CD4-positive, alpha-beta T cell treated with Interferon gamma for 1 hour (primary cell): Measurements from ENCODE around the gene SEMA7A.
"Not testable (repeated sequence)": the region's sequence is repeated elsewhere in the genome, so short reads cannot be mapped to it uniquely, and the experiment has no call there.

ENCODE experiments used
- DNase-seq: peaks from one replicate; pipeline ENCODE4 v3.0.0-alpha.2; 2020

Gene SEMA7A

DNA sequence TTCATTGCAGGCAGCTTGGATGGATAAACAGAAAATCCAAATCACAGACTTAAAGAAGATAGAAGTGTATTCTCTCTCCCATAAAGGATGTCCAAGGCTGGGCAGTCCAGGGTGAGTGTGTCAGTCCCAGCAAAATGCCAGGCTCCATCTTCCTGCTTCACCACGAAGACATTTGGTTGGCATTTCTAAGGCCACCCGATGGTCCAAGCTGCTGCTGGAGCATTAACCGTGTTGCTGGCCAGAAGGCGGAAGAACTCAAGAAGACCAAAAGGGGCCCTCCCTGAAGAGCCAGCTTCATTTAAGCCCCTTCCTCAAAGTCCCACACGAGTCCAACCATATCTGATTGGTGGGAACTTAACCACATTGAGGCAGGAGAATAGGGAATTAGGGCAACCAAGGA is 63.3 kb downstream of the SEMA7A start:
- DNase-seq = no peak

DNA sequence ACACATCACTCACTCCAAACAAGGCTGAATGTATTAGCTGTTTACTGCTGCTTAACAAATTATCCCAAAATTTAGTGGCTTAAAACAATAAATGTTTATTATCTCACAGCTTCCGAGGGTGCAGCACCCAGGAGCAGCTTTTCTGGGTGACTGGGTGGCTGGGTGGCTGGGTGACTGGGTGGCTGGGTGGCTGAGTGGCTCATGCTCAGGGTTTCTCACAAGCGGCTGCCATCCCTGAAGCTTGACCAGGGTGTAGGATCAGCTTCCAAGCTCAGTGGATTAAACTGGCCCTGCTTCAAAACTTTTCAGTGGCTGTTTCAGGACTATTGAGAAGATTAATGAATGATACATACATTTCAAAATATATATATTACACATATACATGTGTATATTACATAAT is 64.0 kb downstream of the SEMA7A start:
- no peak for DNase-seq

DNA sequence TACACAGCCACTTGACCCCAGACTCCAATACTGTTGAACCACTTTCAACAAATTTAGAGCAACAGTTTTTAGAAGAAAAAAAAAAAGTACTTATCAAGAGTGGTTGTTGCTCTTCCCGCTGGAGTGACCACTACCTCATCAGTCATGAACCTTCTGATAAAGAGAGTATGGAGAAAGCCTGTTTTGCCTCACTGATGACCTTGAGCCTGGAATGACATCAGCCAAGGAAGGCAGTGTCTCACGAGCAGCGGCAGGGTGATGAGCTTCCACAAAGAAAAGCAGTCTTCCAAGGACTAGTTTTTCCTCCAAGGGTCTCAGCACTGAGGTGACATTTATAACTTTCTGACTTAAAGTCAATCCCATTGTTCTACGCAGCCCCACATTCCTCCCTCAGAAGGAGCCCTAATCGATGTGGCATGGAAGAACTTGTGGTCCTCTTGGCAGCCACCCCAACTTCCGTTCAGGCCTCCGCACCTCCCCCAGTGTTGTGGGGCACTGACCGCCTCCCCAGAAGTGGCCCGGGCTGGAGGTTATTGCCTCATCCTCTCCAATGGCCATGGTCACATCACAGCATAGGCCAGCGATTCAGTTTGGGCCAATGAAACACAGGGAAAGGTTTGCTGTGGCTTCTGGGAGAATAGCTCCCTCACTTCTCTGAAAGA is 64.5 kb downstream of the SEMA7A start:
- DNase-seq = no peak

DNA sequence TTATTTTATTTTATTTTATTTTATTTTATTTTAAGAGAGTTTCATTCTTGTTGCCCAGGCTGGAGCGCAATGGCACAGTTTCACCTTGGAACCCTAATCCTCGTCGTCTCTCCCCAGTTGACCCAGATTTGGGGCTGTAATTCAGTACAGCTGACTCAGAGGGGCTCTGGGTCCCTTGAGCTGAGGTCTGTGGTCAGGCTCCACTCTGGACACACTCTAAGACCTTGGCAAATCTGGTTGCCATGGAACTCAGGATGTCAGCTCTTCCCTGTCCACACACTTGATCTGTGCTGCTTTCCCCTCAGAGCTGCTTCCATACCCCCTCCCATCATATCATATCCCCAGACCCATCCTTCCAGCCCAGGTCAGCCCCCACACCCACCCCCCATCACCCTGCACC is 65.6 kb downstream of the SEMA7A start:
- no peak for DNase-seq

DNA sequence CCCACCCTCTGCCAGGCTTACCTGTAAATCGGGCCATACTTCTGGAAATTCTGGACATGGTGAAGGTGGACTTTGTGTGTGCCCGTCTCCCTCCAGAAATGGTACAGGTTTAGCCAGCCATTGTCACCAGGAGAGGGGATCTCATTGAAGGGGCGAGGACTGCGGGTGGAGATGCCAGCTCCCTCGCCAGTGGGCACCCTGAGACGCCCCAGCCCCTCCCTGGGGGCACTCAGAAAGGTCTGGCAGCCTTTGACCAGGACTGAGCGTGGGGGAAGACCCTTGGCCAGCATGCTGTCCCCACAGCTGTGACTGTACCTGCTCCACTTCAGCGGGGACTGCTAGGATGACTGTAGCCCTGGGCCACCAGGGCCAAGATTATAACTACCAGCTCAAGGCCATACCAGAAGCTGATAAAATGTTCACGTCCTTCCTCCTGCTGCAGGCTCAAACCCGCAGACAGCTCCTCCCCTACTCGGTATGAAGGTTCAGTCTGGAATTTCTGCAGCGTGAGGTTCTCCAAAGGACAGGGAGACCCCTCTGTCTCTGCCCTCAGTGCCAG is 66.4 kb downstream of the SEMA7A start, which contains the start of gene CYP11A1:
CYP11A1 (minus strand) TSS at position 351 of the 559 bp plus-strand sequence; CDS start at position 290, 61 bp downstream.
- no peak for DNase-seq

DNA sequence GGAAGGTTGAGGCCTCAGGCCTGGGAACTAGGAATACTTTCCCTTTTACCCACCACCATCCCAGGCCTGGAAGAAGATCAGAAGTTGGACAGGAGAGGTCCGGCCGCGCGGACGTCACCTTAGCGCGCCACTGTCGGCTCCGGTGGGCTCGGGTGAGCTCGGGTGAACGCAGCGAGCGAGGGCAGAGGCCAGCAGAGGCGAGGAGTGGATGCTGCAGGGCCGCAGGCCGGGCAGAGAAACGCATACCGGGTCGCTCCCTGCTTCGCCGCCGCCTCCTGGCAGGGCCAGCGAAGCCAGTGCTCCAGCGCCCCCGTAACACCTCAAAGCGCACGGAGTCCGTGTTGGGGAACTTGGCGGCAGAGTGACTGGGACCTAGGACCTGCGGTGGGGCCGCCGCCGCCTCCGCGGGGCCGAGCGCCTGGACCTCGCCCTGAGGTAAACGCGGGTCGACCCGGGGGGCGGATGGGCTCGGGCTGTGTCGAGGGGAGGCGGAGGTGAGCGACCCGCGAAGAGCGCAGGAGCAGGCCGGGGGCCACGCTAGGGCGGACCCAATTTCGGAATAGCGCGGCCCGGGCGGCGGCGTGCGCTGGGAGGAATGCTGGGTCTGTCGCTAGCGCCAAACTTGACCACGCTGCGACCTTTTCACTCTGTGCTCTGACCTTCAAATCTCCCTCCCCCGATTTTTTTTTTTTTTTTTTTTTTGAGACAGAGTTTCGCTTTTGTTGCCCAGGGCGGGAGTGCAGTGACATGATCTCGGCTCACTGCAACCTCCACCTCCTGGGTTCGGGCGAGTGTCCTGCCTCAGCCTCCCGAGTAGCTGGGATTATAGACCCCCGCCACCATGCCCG is 67.9 kb downstream of the SEMA7A start:
- DNase-seq = no peak

DNA sequence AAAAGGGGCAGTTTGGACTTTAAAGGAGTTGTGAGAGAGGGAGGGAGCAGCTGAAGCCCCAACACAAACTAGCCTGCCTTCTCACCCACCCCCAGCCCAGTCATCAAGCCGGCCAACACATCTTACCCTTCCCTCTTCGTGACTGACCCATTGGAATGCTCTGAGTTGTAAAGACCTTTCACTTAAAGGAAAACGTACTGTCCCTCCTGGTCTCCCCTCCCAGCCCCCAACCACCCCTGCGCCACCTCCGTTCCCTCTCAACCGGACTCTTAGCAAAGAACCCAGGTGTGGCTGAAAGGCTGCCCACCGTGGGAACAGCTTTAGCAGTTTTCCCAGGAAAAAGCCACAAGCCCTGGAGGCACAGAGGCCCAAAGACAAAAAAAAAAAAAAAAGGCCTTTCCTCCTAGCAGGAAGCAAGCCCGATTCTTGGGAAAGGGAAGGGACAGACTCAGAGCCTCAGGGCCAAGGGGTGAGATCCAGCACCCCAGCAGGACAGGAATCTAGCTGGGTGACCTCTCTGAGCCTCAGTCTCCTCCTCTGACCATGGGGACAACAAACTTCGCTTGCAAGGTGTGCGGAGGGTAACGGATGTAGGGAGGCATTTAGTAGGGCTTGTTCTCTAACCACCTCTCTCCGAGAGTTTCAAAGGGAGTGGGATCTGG is 68.7 kb downstream of the SEMA7A start:
- no peak for DNase-seq

DNA sequence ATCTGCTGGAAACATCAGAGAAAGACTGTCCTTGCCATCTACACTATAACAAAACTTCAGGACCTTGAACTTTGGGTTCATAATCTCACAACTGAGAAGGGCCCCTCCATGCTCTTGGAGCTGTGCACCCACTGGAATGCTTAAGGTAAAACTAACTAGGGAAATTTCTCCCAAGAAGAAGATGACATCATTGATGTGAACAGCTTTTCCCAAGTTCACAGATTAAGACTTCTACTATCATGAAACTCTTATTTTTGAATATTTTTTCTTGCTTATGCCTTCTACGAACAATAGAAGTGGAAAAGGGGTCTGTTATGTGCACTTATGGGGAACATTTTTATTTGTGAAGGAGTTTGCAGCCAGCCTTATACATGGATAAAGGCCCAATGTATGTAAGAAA is 71.3 kb downstream of the SEMA7A start:
- no peak for DNase-seq

DNA sequence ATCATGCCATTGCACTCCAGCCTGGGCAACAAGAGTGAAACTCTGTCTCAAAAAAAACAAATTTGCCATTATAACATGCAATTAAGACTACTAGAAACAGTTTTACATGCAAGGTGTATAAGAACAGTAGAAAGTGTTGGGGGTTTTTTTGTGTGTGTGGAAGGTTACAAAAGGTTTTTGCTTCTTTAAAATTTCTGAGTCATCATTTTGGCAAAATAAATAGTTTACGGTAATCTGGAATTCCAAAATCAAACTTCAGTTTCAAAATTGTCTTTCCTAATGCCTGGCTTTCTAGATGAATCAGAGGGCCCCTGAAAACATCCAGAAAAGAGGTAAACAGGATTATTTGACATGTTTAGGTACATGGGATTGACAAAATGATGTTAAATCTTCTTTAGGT is 72.9 kb downstream of the SEMA7A start:
- not testable (repeated sequence) for DNase-seq

DNA sequence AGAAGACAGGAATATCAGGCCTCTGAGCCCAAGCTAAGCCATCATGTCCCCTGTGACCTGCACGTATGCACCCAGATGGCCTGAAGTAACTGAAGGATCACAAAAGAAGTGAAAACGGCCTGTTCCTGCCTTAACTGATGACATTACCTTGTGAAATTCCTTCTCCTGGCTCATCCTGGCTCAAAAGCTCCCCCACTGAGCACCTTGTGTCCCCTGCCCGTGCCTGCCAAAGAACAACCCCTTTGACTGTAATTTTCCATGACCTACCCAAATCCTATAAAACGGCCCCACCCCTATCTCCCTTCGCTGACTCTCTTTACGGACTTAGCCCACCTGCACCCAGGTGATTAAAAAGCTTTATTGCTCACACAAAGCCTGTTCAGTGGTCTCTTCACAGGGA is 74.4 kb downstream of the SEMA7A start:
- not testable (repeated sequence) for DNase-seq
